Measurements from ENCODE around the gene BMPER. TPM values are rescaled to one million over a fixed set of nuclear protein-coding genes. Genes with fewer than 3 reads are reported as not detected.
A peak's percentile ranks its signal among the peaks of the same experiment; 100 is the strongest.

Gene BMPER
- total RNA-seq (2021) (0.33 and 0.50 TPM in 2 replicates), Bru-seq, nascent RNA (percentile 18 among the genes with signal in this experiment), BruChase-seq, experiment 1, labeled RNA remaining after a 2-hour chase (percentile 21 among the genes with signal in this experiment), BruChase-seq, experiment 2, labeled RNA remaining after a 6-hour chase (percentile 13 among the genes with signal in this experiment)
- long read RNA-seq, partial matches to known transcripts: 0 of 1 reads
- long read RNA-seq, other reads (novel, unspliced or antisense): 1 of 1 reads

DNA sequence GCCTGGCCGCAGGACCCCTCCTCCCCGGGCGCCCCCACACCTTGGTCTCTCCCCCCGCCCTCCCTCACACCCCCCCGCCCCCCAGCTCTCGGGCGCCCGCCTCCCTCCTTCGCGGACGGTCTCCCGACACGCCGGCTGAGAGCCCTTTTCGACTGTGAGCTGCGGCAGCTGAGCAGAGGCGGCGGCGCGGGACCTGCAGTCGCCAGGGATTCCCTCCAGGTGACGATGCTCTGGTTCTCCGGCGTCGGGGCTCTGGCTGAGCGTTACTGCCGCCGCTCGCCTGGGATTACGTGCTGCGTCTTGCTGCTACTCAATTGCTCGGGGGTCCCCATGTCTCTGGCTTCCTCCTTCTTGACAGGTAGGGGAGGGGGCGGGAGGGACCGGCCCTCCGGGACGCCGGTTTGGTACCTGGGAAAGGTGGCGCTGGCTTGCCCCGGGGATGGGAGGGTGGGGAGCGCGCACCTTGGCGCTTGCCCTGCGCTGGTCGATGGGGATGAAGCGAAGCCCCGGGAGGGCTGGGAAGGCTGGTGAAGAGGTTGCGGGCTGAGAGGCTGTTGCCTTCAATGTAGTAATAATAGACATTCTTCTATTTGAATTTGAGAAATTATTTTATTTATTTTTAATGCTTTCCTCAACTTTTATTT, at the start of gene BMPER:
BMPER (plus strand) TSS at position 151 of the 644 bp plus-strand sequence; CDS start at position 226, 75 bp downstream.
- Histone ChIP-seq H4K20me1 (ENCODE audit: insufficient read depth) (no peaks in the 10 kb centered on the region), H3K4me3 (no peak within 1 kb of the TSS), H3F3A (ENCODE audit: insufficient read depth, low read depth) (no peaks in the 10 kb centered on the region), H3K27ac (no peak within 1 kb of the TSS), H2AFZ (no peak within 1 kb of the TSS), H3K4me1 (replicated peaks; ENCODE audit: insufficient read depth) (no peaks in the 10 kb centered on the region), H3K79me2 (ENCODE audit: low read depth) (no peaks in the 10 kb centered on the region), H3K9me2 (ENCODE audit: insufficient read depth) (no peaks in the 10 kb centered on the region), H3K4me2 (no peak within 1 kb of the TSS), H3K36me3 (ENCODE audit: low read depth) (no peaks in the 10 kb centered on the region), H3K27me3 (ENCODE audit: insufficient read depth, low read depth) (peaks cover 9% of the 10 kb centered on the region; the same call in 1 of the 2 replicates), H3K9me3 (ENCODE audit: insufficient read depth, low read depth) (no peaks in the 10 kb centered on the region)
- CTCF ChIA-PET: interaction anchor here (1.2 kb wide), 1 partner anchor 68 kb away, joined by 3 read pairs; no protein-coding TSS in a partner anchor
- POLR2A ChIA-PET (ENCODE audit: unreplicated experiment): interaction anchor here (0.7 kb wide), 1 partner anchor 25 kb away, joined by 8 read pairs; no protein-coding TSS in a partner anchor
- intact Hi-C loops (cut with micrococcal nuclease; ENCODE audit: unreplicated experiment): no loop called here
- peak in 1 of 2 experiments; percentile 20 for DNase-seq
- no TSS peak for BruUV-seq (replicated peaks)
- TF ChIP-seq, protein P1, sequence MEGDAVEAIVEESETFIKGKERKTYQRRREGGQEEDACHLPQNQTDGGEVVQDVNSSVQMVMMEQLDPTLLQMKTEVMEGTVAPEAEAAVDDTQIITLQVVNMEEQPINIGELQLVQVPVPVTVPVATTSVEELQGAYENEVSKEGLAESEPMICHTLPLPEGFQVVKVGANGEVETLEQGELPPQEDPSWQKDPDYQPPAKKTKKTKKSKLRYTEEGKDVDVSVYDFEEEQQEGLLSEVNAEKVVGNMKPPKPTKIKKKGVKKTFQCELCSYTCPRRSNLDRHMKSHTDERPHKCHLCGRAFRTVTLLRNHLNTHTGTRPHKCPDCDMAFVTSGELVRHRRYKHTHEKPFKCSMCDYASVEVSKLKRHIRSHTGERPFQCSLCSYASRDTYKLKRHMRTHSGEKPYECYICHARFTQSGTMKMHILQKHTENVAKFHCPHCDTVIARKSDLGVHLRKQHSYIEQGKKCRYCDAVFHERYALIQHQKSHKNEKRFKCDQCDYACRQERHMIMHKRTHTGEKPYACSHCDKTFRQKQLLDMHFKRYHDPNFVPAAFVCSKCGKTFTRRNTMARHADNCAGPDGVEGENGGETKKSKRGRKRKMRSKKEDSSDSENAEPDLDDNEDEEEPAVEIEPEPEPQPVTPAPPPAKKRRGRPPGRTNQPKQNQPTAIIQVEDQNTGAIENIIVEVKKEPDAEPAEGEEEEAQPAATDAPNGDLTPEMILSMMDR (conservative IDR thresholded peaks at IDR 0.05): no peak
- no peak for TF ChIP-seq EZH2 (IDR thresholded peaks at IDR 0.05; ENCODE audit: low read depth)

DNA sequence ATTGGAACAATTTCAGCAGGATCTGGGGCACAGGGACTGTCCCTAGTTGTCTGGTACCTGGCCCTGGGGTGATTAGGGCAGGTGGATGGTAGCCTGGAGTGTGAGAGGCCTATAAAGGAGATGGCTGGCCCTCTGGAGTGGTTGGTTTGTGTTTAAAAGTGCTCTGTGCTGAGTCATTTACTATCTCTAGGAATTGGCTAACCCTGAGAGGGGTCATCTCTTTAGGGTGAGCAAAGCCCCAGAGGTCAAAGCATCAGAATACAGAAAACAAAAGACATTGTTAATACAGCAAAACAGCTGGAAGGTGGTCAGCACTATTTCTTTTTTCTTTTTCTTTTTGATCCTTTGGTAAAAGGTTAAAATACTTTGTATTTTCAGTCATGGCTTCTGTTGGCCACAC, 43.4 kb upstream of the BMPER start:
- H3K9me2 ChIP-seq (ENCODE audit: insufficient read depth): no peaks in the 10 kb centered on the region
- no peak overlapping the region for H3K4me2 ChIP-seq
- H3K27ac ChIP-seq: no peak overlapping the region
- H3F3A ChIP-seq (ENCODE audit: insufficient read depth, low read depth): no peaks in the 10 kb centered on the region
- TF ChIP-seq, protein P1 (conservative IDR thresholded peaks at IDR 0.05): no peak
- no peak for TF ChIP-seq EZH2 (IDR thresholded peaks at IDR 0.05; ENCODE audit: low read depth)
- no peaks in the 10 kb centered on the region; the same call in 1 of the 2 replicates for H4K20me1 ChIP-seq (ENCODE audit: insufficient read depth)
- DNase-seq: no peak
- no peaks in the 10 kb centered on the region for H3K79me2 ChIP-seq (ENCODE audit: low read depth)
- CTCF ChIA-PET: no interaction called here
- intact Hi-C loops (cut with micrococcal nuclease; ENCODE audit: unreplicated experiment): no loop called here
- H3K9me3 ChIP-seq (ENCODE audit: insufficient read depth, low read depth): no peaks in the 10 kb centered on the region
- no peaks in the 10 kb centered on the region for H3K27me3 ChIP-seq (ENCODE audit: insufficient read depth, low read depth)
- no peak overlapping the region for H3K4me3 ChIP-seq
- H3K36me3 ChIP-seq (ENCODE audit: low read depth): no peaks in the 10 kb centered on the region
- POLR2A ChIA-PET (ENCODE audit: unreplicated experiment): no interaction called here
- BruUV-seq (replicated peaks): no TSS peak
- no peak overlapping the region for H2AFZ ChIP-seq
- H3K4me1 ChIP-seq (replicated peaks; ENCODE audit: insufficient read depth): no peaks in the 10 kb centered on the region

DNA sequence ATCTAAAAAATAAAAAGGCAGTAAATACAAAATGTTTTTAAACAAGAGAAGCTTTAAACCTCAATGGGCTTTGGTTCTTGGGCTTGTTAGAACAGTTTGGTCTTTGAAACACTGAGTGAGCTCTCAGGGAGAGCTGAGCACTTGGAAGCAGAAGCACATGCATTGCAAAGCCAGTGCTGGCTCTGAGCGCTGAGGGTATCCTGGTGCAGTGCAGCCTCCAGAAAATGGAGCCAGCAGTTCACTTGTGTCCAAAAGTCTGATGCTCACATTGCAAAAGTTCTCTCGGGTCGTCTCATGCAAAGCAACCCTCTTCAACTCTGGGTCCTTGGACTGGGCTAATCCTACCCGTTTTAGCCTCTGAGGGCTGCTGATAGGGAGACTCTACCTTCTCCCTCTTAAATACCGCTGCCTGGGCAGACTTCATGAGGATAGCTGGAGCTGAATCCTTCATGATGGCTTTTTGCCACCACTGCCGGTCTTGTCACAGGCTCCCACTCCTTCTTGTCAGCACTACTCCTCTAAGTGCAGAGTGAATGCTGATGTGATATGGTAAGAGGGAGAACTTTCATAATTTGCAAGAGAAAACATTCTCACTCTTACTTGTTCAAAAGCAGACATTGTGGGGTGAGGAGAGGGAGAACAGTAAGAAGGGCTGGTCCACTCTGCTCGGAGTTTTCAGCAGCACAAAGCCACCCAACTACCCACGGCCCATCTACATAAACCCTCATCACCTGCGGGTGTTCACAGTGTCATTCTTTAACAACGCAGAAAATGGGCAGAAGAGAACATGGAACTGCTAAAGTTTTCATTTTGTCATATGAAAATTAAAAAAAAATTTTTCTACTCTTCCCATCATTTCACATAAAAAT, 42.2 kb upstream of the BMPER start:
- H3K27ac ChIP-seq: no peak overlapping the region
- H3K9me3 ChIP-seq (ENCODE audit: insufficient read depth, low read depth): no peaks in the 10 kb centered on the region
- H3K36me3 ChIP-seq (ENCODE audit: low read depth): no peaks in the 10 kb centered on the region
- BruUV-seq (replicated peaks): no TSS peak
- intact Hi-C loops (cut with micrococcal nuclease; ENCODE audit: unreplicated experiment): no loop called here
- no peak for DNase-seq
- ChIA-PET POLR2A (ENCODE audit: unreplicated experiment) (no interaction called here), CTCF (interaction anchor here (0.5 kb wide), 1 partner anchor 524 kb away, joined by 3 read pairs; no protein-coding TSS in a partner anchor)
- H3F3A ChIP-seq (ENCODE audit: insufficient read depth, low read depth): no peaks in the 10 kb centered on the region
- no peak overlapping the region for H3K4me3 ChIP-seq
- TF ChIP-seq, protein P1 (conservative IDR thresholded peaks at IDR 0.05): no peak
- TF ChIP-seq EZH2 (IDR thresholded peaks at IDR 0.05; ENCODE audit: low read depth): no peak
- H3K9me2 ChIP-seq (ENCODE audit: insufficient read depth): no peaks in the 10 kb centered on the region
- no peaks in the 10 kb centered on the region for H3K27me3 ChIP-seq (ENCODE audit: insufficient read depth, low read depth)
- H2AFZ ChIP-seq: peak overlapping the region; percentile 7; the same call in 1 of the 2 replicates
- no peaks in the 10 kb centered on the region for H3K79me2 ChIP-seq (ENCODE audit: low read depth)
- H3K4me2 ChIP-seq: no peak overlapping the region
- no peaks in the 10 kb centered on the region; the same call in 1 of the 2 replicates for H4K20me1 ChIP-seq (ENCODE audit: insufficient read depth)
- H3K4me1 ChIP-seq (replicated peaks; ENCODE audit: insufficient read depth): no peaks in the 10 kb centered on the region
